Thyroid gland (tissue), 4 donors: ENCODE results near the gene LRMDA. TPM values are rescaled to one million over a fixed set of nuclear protein-coding genes. Genes with fewer than 3 reads are reported as not detected.
A peak's percentile ranks its signal among the peaks of the same experiment; 100 is the strongest.

Experiments
- DNase-seq, 2 donors: peaks; one replicate each; pipeline ENCODE4 v3.0.0-alpha.2; 2019
- H3K27ac ChIP-seq, 3 donors: fragments of 200-600 bp; sonication (generic); 1 replicate in 2 of 3; 2 replicates in 1 of 3; pipeline ENCODE4 v1.5.1; 2016 to 2019; ENCODE audit warnings: mild to moderate bottlenecking in 1 of 3, moderate library complexity in 1 of 3
- H3K27me3 ChIP-seq: fragments of 200-600 bp; sonication (generic); one replicate; pipeline ENCODE4 v1.5.1; 2019
- H3K36me3 ChIP-seq, 2 donors: fragments of 200-600 bp; sonication (generic); one replicate each; pipeline ENCODE4 v1.5.1; 2016 to 2019
- H3K4me1 ChIP-seq, 2 donors: fragments of 200-600 bp; sonication (generic); one replicate each; pipeline ENCODE4 v1.5.1; 2017 to 2019
- H3K4me3 ChIP-seq, 3 donors: fragments of 200-600 bp; sonication (generic); replicated peaks in 1 of 3; 1 replicate in 2 of 3; 2 replicates in 1 of 3; pipeline ENCODE4 v1.5.1; 2016; ENCODE audit warnings: mild to moderate bottlenecking in 1 of 3
- H3K9me3 ChIP-seq: fragments of 200-600 bp; sonication (generic); one replicate; pipeline ENCODE4 v1.5.1; 2017
- POLR2A ChIP-seq, 2 donors: fragments of 450-650 bp; IDR thresholded peaks; one replicate each; pipeline ENCODE4 v1.6.1; 2017; ENCODE audit warnings: antibody characterized with exemption in 2 of 2, mild to moderate bottlenecking in 2 of 2, moderate library complexity in 1 of 2
- WGBS, 2 donors: methylation state at CpG; one replicate each; pipeline ENCODE4 v1.1.5; 2017; 5-methylcytosine and 5-hydroxymethylcytosine counted together
- intact Hi-C: fragments of 100-400 bp; cut with DNase I; formaldehyde crosslinking; loops from one replicate; pipeline ENCODE4 v1.15.1; 2023
- total RNA-seq, 4 donors: library from RNA; depleted of rRNA; stranded (reverse); fragments of >200 nt; gene quantifications; one replicate each; pipeline ENCODE4 v1.2.3, GENCODE V29; 2016
- TF ChIP-seq, protein P1 (sequence below), 6 experiments: fragments of 200-600 bp in 3 of 6; fragments of 450-650 bp in 3 of 6; sonication (generic) in 3 of 6; IDR thresholded peaks; one replicate each; pipeline ENCODE4 v1.5.1; 2016 to 2019; ENCODE audit warnings: antibody characterized with exemption in 6 of 6, mild to moderate bottlenecking in 2 of 6, inconsistent platforms in 1 of 6, moderate library complexity in 1 of 6

Gene LRMDA
- total RNA-seq, 4 donors from 2014 or later, result 16.5 to 31.7 (median 23.2) TPM

DNA sequence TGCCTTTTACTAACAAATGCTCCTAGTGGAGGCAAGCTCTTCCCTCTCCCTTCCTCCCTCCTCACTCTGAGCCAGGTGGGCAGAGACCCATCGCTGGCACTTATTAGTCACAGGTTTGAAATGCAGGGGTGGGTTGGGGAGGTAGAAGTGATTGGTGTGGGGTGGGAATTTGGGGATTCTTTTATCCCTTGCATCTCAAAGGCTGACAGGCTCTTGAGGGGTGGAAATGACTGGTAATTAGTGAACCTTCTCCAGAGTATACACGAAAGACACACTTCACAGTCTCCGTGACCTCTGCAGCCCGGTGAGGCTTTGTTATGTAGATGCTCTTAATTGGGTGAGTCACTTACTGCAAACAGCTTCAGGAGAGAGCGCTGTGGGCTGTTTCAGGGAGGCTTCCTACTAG is 13.9 kb upstream of the LRMDA start:
- Histone ChIP-seq H3K9me3 (no peaks in the 10 kb centered on the region), H3K27me3 (no peaks in the 10 kb centered on the region), H3K4me1 (no peaks in the 10 kb centered on the region), H3K4me3 (no peak overlapping the region), H3K27ac (no peak overlapping the region), H3K36me3 (no peaks in the 10 kb centered on the region)
- WGBS, 2 donors, result 48 to 50% methylated on average over 5 of the region's 5 CpGs
- TF ChIP-seq, protein P1, sequence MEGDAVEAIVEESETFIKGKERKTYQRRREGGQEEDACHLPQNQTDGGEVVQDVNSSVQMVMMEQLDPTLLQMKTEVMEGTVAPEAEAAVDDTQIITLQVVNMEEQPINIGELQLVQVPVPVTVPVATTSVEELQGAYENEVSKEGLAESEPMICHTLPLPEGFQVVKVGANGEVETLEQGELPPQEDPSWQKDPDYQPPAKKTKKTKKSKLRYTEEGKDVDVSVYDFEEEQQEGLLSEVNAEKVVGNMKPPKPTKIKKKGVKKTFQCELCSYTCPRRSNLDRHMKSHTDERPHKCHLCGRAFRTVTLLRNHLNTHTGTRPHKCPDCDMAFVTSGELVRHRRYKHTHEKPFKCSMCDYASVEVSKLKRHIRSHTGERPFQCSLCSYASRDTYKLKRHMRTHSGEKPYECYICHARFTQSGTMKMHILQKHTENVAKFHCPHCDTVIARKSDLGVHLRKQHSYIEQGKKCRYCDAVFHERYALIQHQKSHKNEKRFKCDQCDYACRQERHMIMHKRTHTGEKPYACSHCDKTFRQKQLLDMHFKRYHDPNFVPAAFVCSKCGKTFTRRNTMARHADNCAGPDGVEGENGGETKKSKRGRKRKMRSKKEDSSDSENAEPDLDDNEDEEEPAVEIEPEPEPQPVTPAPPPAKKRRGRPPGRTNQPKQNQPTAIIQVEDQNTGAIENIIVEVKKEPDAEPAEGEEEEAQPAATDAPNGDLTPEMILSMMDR (IDR thresholded peaks at IDR 0.05), result no peak
- TF ChIP-seq POLR2A (IDR thresholded peaks at IDR 0.05), result no peak
- intact Hi-C loops, result loop anchor here (10.0 kb wide), 1 partner anchor 237 kb away; no protein-coding TSS in a partner anchor
- peak in 1 of 2 donors; percentile 9 for DNase-seq

DNA sequence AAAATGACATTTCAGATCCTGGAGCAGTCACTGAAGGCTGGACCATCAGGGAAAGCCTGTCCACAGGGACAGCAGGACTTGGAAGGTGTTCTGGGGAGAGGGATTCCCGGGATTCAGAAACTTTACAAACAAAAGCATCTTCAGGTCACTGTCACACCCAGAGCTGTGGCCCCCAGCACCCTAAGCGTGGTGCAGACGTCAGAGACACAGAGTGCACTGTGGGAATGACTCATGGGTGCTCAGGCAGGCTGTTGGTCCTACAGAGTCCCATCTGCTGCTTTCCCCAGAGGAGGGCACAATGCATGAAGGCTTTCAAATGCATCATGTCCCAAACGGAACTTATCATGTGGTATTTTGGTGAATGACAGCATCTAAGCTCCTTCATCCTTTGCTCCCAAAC is 13.1 kb upstream of the LRMDA start:
- Histone ChIP-seq H3K9me3 (no peaks in the 10 kb centered on the region), H3K36me3 (no peaks in the 10 kb centered on the region), H3K27me3 (no peaks in the 10 kb centered on the region), H3K4me3 (no peak overlapping the region), H3K27ac (no peak overlapping the region), H3K4me1 (no peaks in the 10 kb centered on the region)
- no peak for DNase-seq
- WGBS, 2 donors, result 91 to 92% methylated on average over 4 of the region's 4 CpGs
- TF ChIP-seq, protein P1 (IDR thresholded peaks at IDR 0.05), result no peak
- no peak for TF ChIP-seq POLR2A (IDR thresholded peaks at IDR 0.05)
- intact Hi-C loops, result loop anchor here (10.0 kb wide), 1 partner anchor 237 kb away; no protein-coding TSS in a partner anchor

DNA sequence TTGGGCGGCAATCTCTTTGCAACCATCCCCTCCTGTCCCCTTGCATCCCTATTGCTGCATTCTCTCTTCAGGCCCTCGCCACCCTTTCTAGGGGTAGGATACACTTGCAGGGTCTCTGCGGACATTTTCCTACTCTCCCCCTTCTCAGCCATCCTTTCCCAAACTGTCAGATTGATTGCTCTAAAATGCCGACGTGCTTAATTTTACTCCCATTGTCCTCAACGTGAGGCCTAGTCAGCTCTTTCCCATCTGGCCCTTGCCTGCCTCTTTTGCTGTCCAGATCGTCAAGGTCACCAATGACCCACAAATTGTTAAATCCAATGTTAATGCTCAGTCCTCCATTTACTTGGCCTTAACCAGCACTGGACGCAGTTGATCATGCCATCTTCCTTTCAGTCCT is 12.7 kb upstream of the LRMDA start:
- DNase-seq, result no peak
- H3K27ac ChIP-seq, result no peak overlapping the region
- intact Hi-C loops, result loop anchor here (10.0 kb wide), 1 partner anchor 236 kb away; no protein-coding TSS in a partner anchor
- no peaks in the 10 kb centered on the region for H3K9me3 ChIP-seq
- WGBS, 2 donors, result 86 to 88% methylated on average over 8 of the region's 8 CpGs
- no peak overlapping the region for H3K4me3 ChIP-seq
- H3K4me1 ChIP-seq, result no peaks in the 10 kb centered on the region
- TF ChIP-seq, protein P1 (IDR thresholded peaks at IDR 0.05), result no peak
- no peak for TF ChIP-seq POLR2A (IDR thresholded peaks at IDR 0.05)
- H3K27me3 ChIP-seq, result no peaks in the 10 kb centered on the region
- no peaks in the 10 kb centered on the region for H3K36me3 ChIP-seq

DNA sequence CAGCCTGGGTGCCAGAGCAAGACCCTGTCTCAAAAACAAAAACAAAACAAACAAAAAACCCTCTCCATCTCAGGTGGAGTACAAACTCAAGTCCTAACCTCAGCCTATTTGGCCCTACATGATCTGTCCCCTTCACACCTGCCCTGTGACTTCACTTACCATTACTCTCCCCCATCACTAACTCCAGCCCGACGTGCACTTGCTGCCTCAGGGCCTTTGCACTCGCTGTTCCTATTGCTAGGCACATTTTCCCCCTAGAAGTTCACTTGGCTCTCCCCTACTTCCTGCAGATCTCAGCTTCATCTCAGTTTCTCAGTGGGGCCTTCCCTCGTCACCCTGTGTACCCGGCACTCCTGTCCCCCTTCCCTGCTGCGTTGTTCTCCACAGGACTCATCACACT is 8.5 kb upstream of the LRMDA start:
- no peak for TF ChIP-seq POLR2A (IDR thresholded peaks at IDR 0.05)
- TF ChIP-seq, protein P1 (IDR thresholded peaks at IDR 0.05), result no peak
- Histone ChIP-seq H3K9me3 (no peaks in the 10 kb centered on the region), H3K4me1 (no peaks in the 10 kb centered on the region), H3K4me3 (no peak overlapping the region), H3K27me3 (no peaks in the 10 kb centered on the region), H3K36me3 (no peaks in the 10 kb centered on the region), H3K27ac (no peak overlapping the region)
- intact Hi-C loops, result no loop called here
- WGBS, 2 donors, result 94 to 96% methylated on average over 6 of the region's 6 CpGs
- DNase-seq, result no peak

DNA sequence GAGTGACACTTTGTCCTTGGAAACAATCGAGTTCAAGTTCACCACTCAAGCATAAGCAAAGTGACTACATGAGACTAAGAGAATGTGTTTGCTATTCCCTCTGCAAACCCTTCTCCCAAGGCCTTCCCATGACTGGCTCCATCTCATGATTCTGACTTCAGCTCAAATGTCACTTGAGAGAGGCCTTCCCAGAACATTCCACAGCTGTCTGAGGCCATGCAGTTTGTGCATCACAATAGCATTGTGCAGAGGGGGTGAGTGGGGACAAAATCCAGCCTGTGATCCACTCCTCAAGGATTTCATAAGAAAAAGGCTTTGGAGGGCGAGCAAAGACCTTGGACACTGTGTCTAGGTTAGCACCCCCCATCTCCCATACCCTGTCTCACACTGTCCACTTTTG is 6.9 kb upstream of the LRMDA start:
- no peak overlapping the region for H3K4me3 ChIP-seq
- H3K36me3 ChIP-seq, result no peaks in the 10 kb centered on the region
- 77 to 82% methylated on average over 2 of the region's 2 CpGs for WGBS, 2 donors
- no peak overlapping the region for H3K27ac ChIP-seq
- H3K4me1 ChIP-seq, result no peaks in the 10 kb centered on the region
- H3K9me3 ChIP-seq, result no peaks in the 10 kb centered on the region
- no peak for DNase-seq
- TF ChIP-seq, protein P1 (IDR thresholded peaks at IDR 0.05), result no peak
- intact Hi-C loops, result no loop called here
- no peaks in the 10 kb centered on the region for H3K27me3 ChIP-seq
